HG02943 (cell line): Measurements from ENCODE around the gene PLCD1.

Source experiments
- ATAC-seq: cut with Tn5 transposase; IDR thresholded peaks from one replicate; pipeline ENCODE4 v1.9.1; 2021; ENCODE audit warnings: mild to moderate bottlenecking, low read depth, moderate library complexity; ENCODE audit not compliant: unreplicated experiment

PLCD1 gene

DNA sequence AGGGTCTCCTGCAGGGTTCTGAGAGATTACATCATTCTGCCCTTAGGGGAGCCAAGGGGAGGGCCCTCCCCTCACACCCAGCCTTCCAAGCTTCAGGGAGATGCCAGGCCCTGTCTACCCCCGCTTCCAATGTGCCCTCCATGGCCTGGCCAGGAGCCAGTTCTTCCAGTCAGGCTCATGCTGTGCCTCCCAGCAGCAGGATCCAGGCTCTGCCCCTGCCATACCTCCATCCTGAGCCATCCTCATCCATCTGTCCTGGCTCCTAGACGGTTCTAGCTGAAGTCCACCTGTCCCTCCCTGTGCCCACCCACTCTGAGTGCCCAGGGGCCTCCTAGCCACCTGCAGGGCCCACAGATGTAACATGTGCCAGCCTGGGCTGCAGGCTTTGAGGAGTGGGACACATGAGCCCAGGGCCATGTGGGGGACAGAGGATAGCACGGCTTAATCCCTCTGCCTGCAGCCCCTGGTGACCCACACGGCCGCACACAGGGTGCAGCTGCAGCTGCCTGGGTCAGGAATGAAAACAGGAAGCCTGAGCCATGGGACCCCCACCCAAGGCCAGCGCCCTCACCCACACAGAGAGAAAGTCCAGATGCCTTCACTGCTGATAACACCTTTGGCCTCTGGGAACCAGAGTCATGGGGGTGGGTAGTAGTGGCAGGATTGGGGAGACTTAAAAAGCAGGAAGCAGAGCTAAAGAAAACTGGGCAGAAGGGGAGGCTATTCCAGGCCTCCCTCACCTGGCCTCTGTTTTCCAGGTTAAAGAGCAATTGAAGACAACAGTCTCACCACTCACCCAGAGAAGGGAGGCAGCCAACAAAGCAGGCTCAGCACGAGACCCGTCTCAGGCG is 11.8 kb downstream of the PLCD1 start:
- ATAC-seq, result no peak

GRCh38 chr3:38016847-38017444 is 12.5 kb downstream of the PLCD1 start:
- ATAC-seq, result no peak

GRCh38 chr3:38016410-38016809 is 13.0 kb downstream of the PLCD1 start:
- ATAC-seq, result no peak

DNA sequence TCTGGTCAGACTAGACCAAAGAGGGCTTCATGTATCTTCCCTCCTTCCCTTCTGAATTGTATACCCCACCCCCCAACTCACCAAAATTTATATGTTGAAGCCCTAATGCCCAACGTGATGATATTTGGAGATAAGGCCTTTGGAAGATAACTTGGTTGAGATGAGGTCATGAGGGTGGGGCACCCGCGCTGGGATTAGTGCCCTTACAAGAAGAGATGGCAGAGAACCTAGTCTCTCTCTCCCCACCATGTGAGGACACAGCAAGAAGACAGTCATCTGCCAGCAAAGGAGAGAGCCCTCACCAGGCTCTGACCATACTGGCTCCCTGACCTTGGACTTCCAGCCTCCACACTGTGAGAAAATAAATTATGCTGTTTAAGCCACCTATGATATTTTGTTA is 13.5 kb downstream of the PLCD1 start:
- ATAC-seq, result no peak

GRCh38 chr3:38015485-38015884 is 14.0 kb downstream of the PLCD1 start:
- ATAC-seq, result no peak

- ATAC-seq, result no peak
Observed at GRCh38 chr3:38011111-38011510, 18.3 kb downstream of the PLCD1 start.

DNA sequence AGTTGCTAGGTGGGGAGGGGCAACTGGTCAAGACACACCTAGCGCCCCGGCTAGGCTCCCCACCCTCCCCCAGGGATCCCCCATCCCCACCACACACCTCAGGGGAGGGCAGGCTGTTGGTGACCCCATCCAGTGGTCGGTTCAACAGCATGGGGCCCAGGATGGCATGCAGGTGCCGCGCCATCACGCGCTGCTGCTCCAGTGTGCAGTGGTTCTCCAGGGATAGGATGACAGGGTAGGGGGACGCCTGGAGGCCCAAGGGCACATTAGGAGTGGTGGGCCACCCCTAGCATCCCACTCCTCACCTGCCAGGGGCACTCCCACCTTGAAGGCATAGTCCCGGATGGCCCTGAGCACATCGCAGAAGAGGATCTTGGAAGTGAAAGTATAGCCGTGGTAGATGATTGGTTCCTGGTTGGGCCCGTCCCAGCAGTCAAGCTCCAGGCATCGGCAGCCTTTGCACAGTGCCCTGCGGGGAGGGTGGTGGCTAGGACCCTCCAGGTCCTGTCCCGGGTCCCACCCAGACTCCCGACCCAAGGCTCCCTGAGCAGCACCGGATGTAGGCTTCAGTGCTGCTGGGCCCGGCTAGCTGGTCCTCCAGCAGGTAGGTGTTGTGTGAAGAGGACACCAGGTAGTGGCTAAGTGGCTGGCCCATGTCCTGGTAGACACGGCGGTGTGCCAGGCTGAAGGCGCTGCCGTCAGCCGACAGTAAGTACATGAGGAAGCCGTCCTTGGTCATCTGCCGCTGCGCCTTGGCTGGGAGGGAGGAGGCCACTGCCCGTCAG is 19.4 kb downstream of the PLCD1 start:
- no peak for ATAC-seq

DNA sequence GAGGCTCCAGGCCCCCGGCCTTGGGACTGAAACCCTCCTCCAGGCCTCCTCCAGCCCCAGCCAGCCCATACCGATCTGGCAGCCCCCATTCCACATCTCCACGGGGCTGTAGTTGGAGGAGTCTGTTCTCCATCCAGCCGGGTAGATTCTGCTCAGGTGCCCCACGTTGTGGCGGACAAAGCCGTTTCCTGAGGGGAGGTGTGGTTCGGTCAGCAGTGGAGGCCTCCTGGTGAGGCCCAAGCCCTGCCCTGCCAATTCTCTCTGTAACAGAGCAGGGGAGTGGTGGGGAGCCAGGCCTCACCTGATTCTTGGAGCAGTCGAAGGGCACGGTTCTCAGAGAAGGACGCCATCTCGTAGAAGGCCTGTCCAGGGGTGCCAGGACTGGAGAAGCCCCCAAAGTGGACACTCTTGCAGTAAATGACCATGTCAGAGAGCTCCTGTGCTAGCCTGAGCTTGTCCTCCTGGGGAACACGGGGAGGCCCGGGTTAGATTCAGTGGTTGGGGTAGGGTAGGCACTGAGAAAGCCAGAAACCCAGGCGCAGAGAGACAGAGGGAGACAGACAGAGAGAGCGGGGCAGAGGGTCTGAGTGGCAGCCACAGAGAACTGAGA is 20.4 kb downstream of the PLCD1 start:
- ATAC-seq, result no peak

DNA sequence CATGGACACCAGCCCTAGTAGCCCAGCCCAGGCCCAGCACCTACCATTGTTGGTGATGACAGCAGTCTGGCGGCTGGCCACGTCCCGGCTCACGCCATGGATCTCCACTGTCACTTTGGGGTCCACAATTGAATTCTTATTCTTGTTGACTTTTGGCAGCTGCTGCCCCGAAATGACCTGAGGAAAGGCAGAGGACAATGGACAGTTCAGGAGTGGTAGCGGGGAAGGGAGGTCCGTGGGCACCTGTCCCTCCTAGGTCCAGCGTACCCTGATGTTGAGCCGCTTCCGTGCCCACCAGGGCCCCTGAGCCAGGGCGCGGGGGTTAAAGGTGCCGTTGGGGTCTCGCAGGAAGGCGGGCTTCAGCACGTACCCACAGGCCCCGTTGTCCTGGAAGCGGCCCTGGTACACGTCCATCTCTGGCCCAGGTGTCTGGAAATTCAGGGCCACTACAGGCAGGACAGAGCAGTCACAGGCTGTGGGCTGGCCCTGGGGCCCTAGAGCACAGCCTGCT is 21.2 kb downstream of the PLCD1 start:
- ATAC-seq, result no peak

GRCh38 chr3:38007754-38008090 is 21.7 kb downstream of the PLCD1 start:
- ATAC-seq, result no peak

- no peak for ATAC-seq
Observed at GRCh38 chr3:38006445-38006995, 22.9 kb downstream of the PLCD1 start.

DNA sequence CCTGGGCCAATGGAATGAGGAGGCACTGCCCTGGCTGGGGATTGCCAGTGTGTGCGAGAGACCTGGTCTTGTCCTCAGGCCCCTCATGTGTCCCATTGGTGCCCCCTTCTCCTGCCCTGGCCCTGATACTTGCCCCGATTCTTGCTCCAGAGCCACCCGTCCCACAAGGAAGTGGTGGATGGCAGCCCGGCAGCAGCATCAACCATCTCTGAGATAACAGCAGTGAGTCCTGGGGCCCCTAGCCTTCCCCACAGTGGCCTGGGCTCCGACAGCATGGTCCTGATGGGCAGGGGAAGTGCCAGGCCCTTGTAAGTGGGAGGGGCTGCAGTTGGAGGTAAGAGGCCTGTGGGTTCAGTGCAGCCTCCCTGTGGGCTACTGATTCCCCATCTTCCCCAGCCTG is 23.4 kb downstream of the PLCD1 start:
- no peak for ATAC-seq

- ATAC-seq, result no peak
Observed at GRCh38 chr3:38005076-38006020, 24.1 kb downstream of the PLCD1 start.

GRCh38 chr3:38004415-38005075 is 24.9 kb downstream of the PLCD1 start:
- no peak for ATAC-seq

GRCh38 chr3:38003817-38004414 is 25.5 kb downstream of the PLCD1 start:
- no peak for ATAC-seq

- no peak for ATAC-seq
Observed at GRCh38 chr3:38003371-38003816, 26.0 kb downstream of the PLCD1 start.

GRCh38 chr3:38002940-38003339 is 26.5 kb downstream of the PLCD1 start:
- no peak for ATAC-seq

- ATAC-seq, result no peak
Observed at GRCh38 chr3:38002291-38002876, 27.1 kb downstream of the PLCD1 start.
